NCI-H69 (cell line): ENCODE results near the gene PDK2.

ENCODE experiments used
- DNase-seq: peaks from one replicate; lab custom pipeline; 2025; lab: John Stamatoyannopoulos, UW

PDK2 gene

GRCh38 chr17:50078430-50078829, 16.7 kb upstream of the PDK2 start:
- DNase-seq: no peak

GRCh38 chr17:50079334-50080095, 15.6 kb upstream of the PDK2 start:
- peak; percentile 67 for DNase-seq

GRCh38 chr17:50080096-50080480, 15.1 kb upstream of the PDK2 start:
- DNase-seq: no peak

GRCh38 chr17:50080827-50081226, 14.3 kb upstream of the PDK2 start:
- no peak for DNase-seq

GRCh38 chr17:50081757-50082156, 13.4 kb upstream of the PDK2 start:
- no peak for DNase-seq

- peak; percentile 79 for DNase-seq
Observed at GRCh38 chr17:50087246-50087911, 7.8 kb upstream of the PDK2 start.

- no peak for DNase-seq
Observed at GRCh38 chr17:50087912-50088405, 7.2 kb upstream of the PDK2 start.

- DNase-seq: no peak
Observed at GRCh38 chr17:50088952-50089825, 6.0 kb upstream of the PDK2 start.

- no peak for DNase-seq
Observed at GRCh38 chr17:50090071-50090470, 5.1 kb upstream of the PDK2 start.

GRCh38 chr17:50090971-50091917, 3.9 kb upstream of the PDK2 start:
- DNase-seq: no peak

GRCh38 chr17:50091918-50092285, 3.2 kb upstream of the PDK2 start:
- DNase-seq: no peak

GRCh38 chr17:50093246-50093645, 1.9 kb upstream of the PDK2 start:
- DNase-seq: no peak

- DNase-seq: no peak
Observed at GRCh38 chr17:50093807-50094206, 1.3 kb upstream of the PDK2 start.

- peak; percentile 91 for DNase-seq
Observed at GRCh38 chr17:50094243-50094752, 853 bp upstream of the PDK2 start.

GRCh38 chr17:50095626-50096037, 481 bp downstream of the PDK2 start:
- DNase-seq: no peak

- DNase-seq: no peak
Observed at GRCh38 chr17:50096092-50096491, 941 bp downstream of the PDK2 start.

GRCh38 chr17:50096758-50097157, 1.6 kb downstream of the PDK2 start:
- DNase-seq: no peak

- no peak for DNase-seq
Observed at GRCh38 chr17:50097455-50097854, 2.3 kb downstream of the PDK2 start.

- no peak for DNase-seq
Observed at GRCh38 chr17:50097926-50098325, 2.8 kb downstream of the PDK2 start.

GRCh38 chr17:50098583-50098982, 3.4 kb downstream of the PDK2 start:
- no peak for DNase-seq

GRCh38 chr17:50099003-50099402, 3.9 kb downstream of the PDK2 start:
- no peak for DNase-seq
